ENCODE results near the gene KIF1B.
"Not testable (repeated sequence)": the region's sequence is repeated elsewhere in the genome, so short reads cannot be mapped to it uniquely, and the experiment has no call there.

KIF1B gene

GRCh38 chr1:10237157-10237539, 26.8 kb downstream of the KIF1B start:
- H3K4me1 Mint-ChIP-seq (ENCODE audit: low read depth): peaks cover 8% of the 10 kb centered on the region
- H3K27me3 Mint-ChIP-seq: no peaks in the 10 kb centered on the region
- H3K27ac Mint-ChIP-seq: no peak overlapping the region
- peaks cover 29% of the 10 kb centered on the region for H3K36me3 Mint-ChIP-seq (ENCODE audit: low read depth)
- intact Hi-C loops (cut with micrococcal nuclease): no loop called here
- no peak overlapping the region for H3K4me3 Mint-ChIP-seq
- H3K9me3 Mint-ChIP-seq: no peaks in the 10 kb centered on the region

- Mint-ChIP-seq H3K36me3 (ENCODE audit: low read depth) (peaks cover 15% of the 10 kb centered on the region), H3K4me3 (no peak overlapping the region), H3K4me1 (ENCODE audit: low read depth) (peaks cover 24% of the 10 kb centered on the region), H3K27ac (no peak overlapping the region), H3K27me3 (no peaks in the 10 kb centered on the region), H3K9me3 (no peaks in the 10 kb centered on the region)
- intact Hi-C loops (cut with micrococcal nuclease): no loop called here
Measured at GRCh38 chr1:10242135-10242534, 31.8 kb downstream of the KIF1B start.

- Mint-ChIP-seq H3K4me1 (ENCODE audit: low read depth) (peaks cover 24% of the 10 kb centered on the region), H3K4me3 (no peak overlapping the region), H3K27ac (no peak overlapping the region), H3K36me3 (ENCODE audit: low read depth) (peaks cover 11% of the 10 kb centered on the region), H3K27me3 (no peaks in the 10 kb centered on the region), H3K9me3 (no peaks in the 10 kb centered on the region)
- intact Hi-C loops (cut with micrococcal nuclease): no loop called here
Measured at GRCh38 chr1:10242811-10243210, 32.4 kb downstream of the KIF1B start.

- Mint-ChIP-seq H3K4me3 (no peak overlapping the region), H3K36me3 (ENCODE audit: low read depth) (peaks cover 18% of the 10 kb centered on the region), H3K27ac (no peak overlapping the region), H3K9me3 (no peaks in the 10 kb centered on the region), H3K4me1 (ENCODE audit: low read depth) (peaks cover 31% of the 10 kb centered on the region), H3K27me3 (no peaks in the 10 kb centered on the region)
- intact Hi-C loops (cut with micrococcal nuclease): no loop called here
Measured at GRCh38 chr1:10245674-10246073, 35.3 kb downstream of the KIF1B start.

- Mint-ChIP-seq H3K9me3 (no peaks in the 10 kb centered on the region), H3K4me3 (no peak overlapping the region), H3K27me3 (no peaks in the 10 kb centered on the region), H3K4me1 (ENCODE audit: low read depth) (peaks cover 44% of the 10 kb centered on the region), H3K36me3 (ENCODE audit: low read depth) (peaks cover 18% of the 10 kb centered on the region), H3K27ac (no peak overlapping the region)
- intact Hi-C loops (cut with micrococcal nuclease): no loop called here
Measured at GRCh38 chr1:10249808-10250457, 39.6 kb downstream of the KIF1B start.

GRCh38 chr1:10250663-10251062, 40.3 kb downstream of the KIF1B start:
- H3K4me1 Mint-ChIP-seq (ENCODE audit: low read depth): peaks cover 44% of the 10 kb centered on the region
- peaks cover 18% of the 10 kb centered on the region for H3K36me3 Mint-ChIP-seq (ENCODE audit: low read depth)
- no peaks in the 10 kb centered on the region for H3K27me3 Mint-ChIP-seq
- no peaks in the 10 kb centered on the region for H3K9me3 Mint-ChIP-seq
- no peak overlapping the region for H3K4me3 Mint-ChIP-seq
- peak overlapping the region; percentile 79 for H3K27ac Mint-ChIP-seq
- intact Hi-C loops (cut with micrococcal nuclease): no loop called here

GRCh38 chr1:10251325-10252108, 41.1 kb downstream of the KIF1B start:
- H3K4me3 Mint-ChIP-seq: peak overlapping the region; percentile 34
- H3K27ac Mint-ChIP-seq: peak overlapping the region; percentile 79
- peaks cover 16% of the 10 kb centered on the region for H3K36me3 Mint-ChIP-seq (ENCODE audit: low read depth)
- H3K9me3 Mint-ChIP-seq; intact Hi-C loops (cut with micrococcal nuclease); H3K27me3 Mint-ChIP-seq: not testable (repeated sequence)
- peaks cover 39% of the 10 kb centered on the region for H3K4me1 Mint-ChIP-seq (ENCODE audit: low read depth)

- Mint-ChIP-seq H3K9me3 (no peaks in the 10 kb centered on the region), H3K27me3 (no peaks in the 10 kb centered on the region), H3K4me1 (ENCODE audit: low read depth) (peaks cover 39% of the 10 kb centered on the region), H3K36me3 (ENCODE audit: low read depth) (peaks cover 26% of the 10 kb centered on the region), H3K27ac (peak overlapping the region; percentile 75), H3K4me3 (no peak overlapping the region)
- intact Hi-C loops (cut with micrococcal nuclease): no loop called here
Measured at GRCh38 chr1:10252508-10252907, 42.1 kb downstream of the KIF1B start.

- H3K27ac Mint-ChIP-seq: peak overlapping the region; percentile 83
- H3K4me3 Mint-ChIP-seq: no peak overlapping the region
- no peaks in the 10 kb centered on the region for H3K9me3 Mint-ChIP-seq
- intact Hi-C loops (cut with micrococcal nuclease): loop anchor here (1.0 kb wide), 1 partner anchor 45 kb away; no protein-coding TSS in a partner anchor
- H3K27me3 Mint-ChIP-seq: no peaks in the 10 kb centered on the region
- H3K4me1 Mint-ChIP-seq (ENCODE audit: low read depth): peaks cover 39% of the 10 kb centered on the region
- H3K36me3 Mint-ChIP-seq (ENCODE audit: low read depth): peaks cover 29% of the 10 kb centered on the region
Measured at GRCh38 chr1:10253149-10253548, 42.8 kb downstream of the KIF1B start.

- Mint-ChIP-seq H3K9me3 (no peaks in the 10 kb centered on the region), H3K4me3 (no peak overlapping the region), H3K4me1 (ENCODE audit: low read depth) (peaks cover 33% of the 10 kb centered on the region), H3K27ac (peak overlapping the region; percentile 83), H3K27me3 (no peaks in the 10 kb centered on the region), H3K36me3 (ENCODE audit: low read depth) (peaks cover 29% of the 10 kb centered on the region)
- intact Hi-C loops (cut with micrococcal nuclease): loop anchor here (1.0 kb wide), 1 partner anchor 45 kb away; no protein-coding TSS in a partner anchor
Measured at GRCh38 chr1:10253755-10254154, 43.4 kb downstream of the KIF1B start.

- intact Hi-C loops (cut with micrococcal nuclease): no loop called here
- H3K27me3 Mint-ChIP-seq: no peaks in the 10 kb centered on the region
- H3K27ac Mint-ChIP-seq: no peak overlapping the region
- H3K36me3 Mint-ChIP-seq (ENCODE audit: low read depth): peaks cover 56% of the 10 kb centered on the region
- H3K4me3 Mint-ChIP-seq: no peak overlapping the region
- H3K4me1 Mint-ChIP-seq (ENCODE audit: low read depth): peaks cover 15% of the 10 kb centered on the region
- no peaks in the 10 kb centered on the region for H3K9me3 Mint-ChIP-seq
Measured at GRCh38 chr1:10257851-10258250, 47.5 kb downstream of the KIF1B start.

- intact Hi-C loops (cut with micrococcal nuclease); H3K4me1 Mint-ChIP-seq (ENCODE audit: low read depth); H3K27ac Mint-ChIP-seq; H3K27me3 Mint-ChIP-seq; H3K9me3 Mint-ChIP-seq; H3K4me3 Mint-ChIP-seq: not testable (repeated sequence)
- H3K36me3 Mint-ChIP-seq (ENCODE audit: low read depth): peaks cover 71% of the 10 kb centered on the region
Measured at GRCh38 chr1:10259547-10259946, 49.2 kb downstream of the KIF1B start.

GRCh38 chr1:10263450-10264082, 53.2 kb downstream of the KIF1B start:
- Mint-ChIP-seq H3K27me3 (no peaks in the 10 kb centered on the region), H3K27ac (no peak overlapping the region), H3K4me1 (ENCODE audit: low read depth) (no peaks in the 10 kb centered on the region), H3K36me3 (ENCODE audit: low read depth) (peaks cover 65% of the 10 kb centered on the region), H3K9me3 (no peaks in the 10 kb centered on the region), H3K4me3 (no peak overlapping the region)
- intact Hi-C loops (cut with micrococcal nuclease): no loop called here

GRCh38 chr1:10265027-10265426, 54.7 kb downstream of the KIF1B start:
- intact Hi-C loops (cut with micrococcal nuclease): no loop called here
- H3K9me3 Mint-ChIP-seq: no peaks in the 10 kb centered on the region
- no peaks in the 10 kb centered on the region for H3K27me3 Mint-ChIP-seq
- H3K4me3 Mint-ChIP-seq: no peak overlapping the region
- H3K36me3 Mint-ChIP-seq (ENCODE audit: low read depth): peaks cover 70% of the 10 kb centered on the region
- no peak overlapping the region for H3K27ac Mint-ChIP-seq
- H3K4me1 Mint-ChIP-seq (ENCODE audit: low read depth): no peaks in the 10 kb centered on the region
